Large intestine (tissue), 3 donors: Measurements from ENCODE around the gene STYXL2. TPM values are rescaled to one million over a fixed set of nuclear protein-coding genes. Genes with fewer than 3 reads are reported as not detected.

Experiments used
- DNase-seq, 2 donors: peaks; one replicate each; pipeline versions ENCODE4 v3.0.0 to v3.0.0-alpha.2; 2013
- H3K27ac ChIP-seq: one replicate; pipeline ENCODE4 v1.5.1; 2013; ENCODE audit warnings: low read length
- H3K27me3 ChIP-seq: 2 replicates; pipeline ENCODE4 v1.6.1; 2013; ENCODE audit warnings: low read length; ENCODE audit not compliant: control insufficient read depth, insufficient read depth
- H3K36me3 ChIP-seq: 2 replicates; pipeline ENCODE4 v1.6.1; 2013; ENCODE audit warnings: low read length; ENCODE audit not compliant: control insufficient read depth, insufficient read depth
- H3K4me1 ChIP-seq: one replicate; pipeline ENCODE4 v1.6.1; 2013; ENCODE audit warnings: low read length; ENCODE audit not compliant: control insufficient read depth, insufficient read depth
- H3K4me3 ChIP-seq: one replicate; pipeline ENCODE4 v1.5.1; 2013; ENCODE audit warnings: low read length
- H3K9me3 ChIP-seq: one replicate; pipeline ENCODE4 v1.6.1; 2013; ENCODE audit warnings: mild to moderate bottlenecking, low read depth, low read length, moderate library complexity; ENCODE audit not compliant: control insufficient read depth
- WGBS: methylation state at CpG from one replicate; pipeline ENCODE4 v1.1.5; 2013; ENCODE audit warnings: low lambda C conversion rate; ENCODE audit not compliant: insufficient coverage; 5-methylcytosine and 5-hydroxymethylcytosine counted together
- polyA plus RNA-seq: library from polyadenylated mRNA; unstranded; fragments of 120-200 nt; gene quantifications from one replicate; pipeline ENCODE4 v1.2.1, GENCODE V29; 2013

Gene STYXL2
- polyA plus RNA-seq, 1 donor = 0.40 TPM

DNA sequence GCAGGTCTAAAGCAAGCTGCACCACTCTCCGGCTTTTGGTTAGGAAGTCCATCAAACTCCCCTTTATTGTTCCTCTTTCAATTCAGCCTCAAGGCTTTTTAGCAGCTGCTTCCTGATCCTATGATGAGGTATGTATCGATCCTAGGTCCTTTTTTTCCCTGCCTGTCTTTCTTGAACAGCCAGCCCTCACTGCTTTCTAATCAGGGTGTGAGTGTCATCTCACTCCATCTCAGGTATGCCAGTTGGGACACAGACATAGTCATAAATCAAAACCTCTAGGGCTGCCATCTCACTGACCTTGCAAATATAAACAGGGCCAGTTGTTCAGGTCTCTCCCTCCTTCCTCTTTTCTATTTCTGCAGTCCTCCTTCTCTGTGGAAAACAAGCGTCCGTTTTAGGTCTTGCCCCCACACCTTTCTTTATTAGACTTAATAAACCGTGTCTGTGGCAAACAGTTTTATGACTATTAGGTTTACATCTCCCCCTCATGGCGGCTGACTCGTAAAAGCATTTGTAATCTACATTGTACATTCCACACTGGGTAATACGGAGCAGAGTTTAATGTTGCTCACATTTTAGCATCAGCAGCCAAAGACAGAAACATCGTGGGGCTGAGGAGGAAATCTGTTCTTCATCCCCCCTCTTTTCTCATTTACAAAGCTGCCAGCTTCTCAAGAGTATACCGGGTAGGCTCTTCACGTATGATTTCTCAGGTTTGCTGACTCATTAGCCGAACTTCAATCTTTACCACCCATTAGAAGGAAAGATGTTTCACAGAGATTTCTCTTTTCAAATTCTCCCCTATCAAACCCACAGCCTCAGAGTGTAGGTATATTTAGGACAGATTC lies 11.6 kb downstream of the STYXL2 start:
- Histone ChIP-seq H3K9me3 (peaks cover 5% of the 10 kb centered on the region), H3K4me3 (no peak overlapping the region), H3K4me1 (peaks cover 10% of the 10 kb centered on the region), H3K27me3 (no peaks in the 10 kb centered on the region), H3K27ac (no peak overlapping the region), H3K36me3 (no peaks in the 10 kb centered on the region)
- DNase-seq = peak in 1 of 2 donors; percentile 65
- WGBS = 40% methylated on average over 1 of the region's 12 CpGs

DNA sequence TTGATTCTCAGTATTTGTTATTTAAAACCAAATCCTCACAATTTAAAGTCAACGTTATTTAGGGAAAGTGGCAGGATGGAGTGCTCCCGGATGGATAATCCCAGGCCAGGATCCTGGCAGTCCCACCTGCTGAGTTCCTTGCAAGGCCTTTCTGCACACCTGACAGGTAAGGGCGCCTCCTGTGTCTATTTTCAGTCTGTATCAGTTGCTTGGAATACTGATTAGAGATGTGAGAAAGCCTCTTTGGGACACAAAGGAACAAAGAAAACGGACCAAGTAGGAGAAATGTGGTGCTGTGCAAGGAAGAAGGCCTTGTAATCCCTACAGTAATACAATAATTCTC lies 12.2 kb downstream of the STYXL2 start:
- Histone ChIP-seq H3K36me3 (no peaks in the 10 kb centered on the region), H3K9me3 (peaks cover 7% of the 10 kb centered on the region), H3K27ac (no peak overlapping the region), H3K4me3 (no peak overlapping the region), H3K27me3 (no peaks in the 10 kb centered on the region), H3K4me1 (peaks cover 10% of the 10 kb centered on the region)
- no peak for DNase-seq
- no CpG with 5 or more reads among the region's 4 CpGs for WGBS

DNA sequence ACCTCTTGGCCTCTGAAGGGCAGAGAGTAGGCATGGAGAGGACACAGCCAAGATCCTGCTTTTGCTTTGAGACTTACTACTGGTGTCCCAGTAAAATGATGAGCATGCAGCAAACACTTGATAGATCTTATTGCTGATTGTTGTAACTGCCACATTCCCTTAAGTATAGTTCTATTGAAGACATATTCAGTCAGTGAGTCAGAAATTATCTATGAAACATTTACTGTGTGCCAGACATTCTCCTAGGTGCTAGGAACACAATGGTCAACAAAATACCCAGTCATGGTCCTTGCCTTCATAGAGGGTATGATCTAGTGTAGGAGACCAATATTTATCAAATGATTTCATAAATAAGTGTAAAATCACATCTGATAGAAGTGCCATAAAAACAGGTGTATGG lies 13.6 kb downstream of the STYXL2 start:
- Histone ChIP-seq H3K4me1 (peaks cover 10% of the 10 kb centered on the region), H3K27ac (no peak overlapping the region), H3K4me3 (no peak overlapping the region), H3K36me3 (no peaks in the 10 kb centered on the region), H3K27me3 (no peaks in the 10 kb centered on the region), H3K9me3 (peaks cover 7% of the 10 kb centered on the region)
- no peak for DNase-seq

DNA sequence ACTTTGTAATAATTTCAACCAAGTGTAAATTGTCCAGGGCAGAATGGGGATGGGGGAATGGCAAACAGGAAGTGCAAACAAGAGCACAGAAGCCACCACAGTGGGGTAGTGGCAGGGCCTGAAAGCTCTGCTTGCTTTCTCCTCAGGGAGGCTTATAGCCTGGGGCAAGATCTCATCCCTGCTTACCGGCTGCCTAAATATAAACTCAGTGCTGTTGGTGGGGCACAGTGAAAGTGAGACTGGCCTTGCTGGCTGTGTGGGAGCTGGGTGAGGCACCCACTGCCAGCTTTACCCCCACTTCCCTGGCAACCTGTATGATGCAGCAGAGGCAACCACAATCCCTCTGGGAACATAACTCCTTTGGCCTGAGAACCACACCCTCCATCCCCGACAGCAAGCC lies 15.2 kb downstream of the STYXL2 start:
- Histone ChIP-seq H3K36me3 (no peaks in the 10 kb centered on the region), H3K4me3 (no peak overlapping the region), H3K4me1 (peaks cover 10% of the 10 kb centered on the region), H3K27me3 (no peaks in the 10 kb centered on the region), H3K27ac (no peak overlapping the region), H3K9me3 (peaks cover 7% of the 10 kb centered on the region)
- no peak for DNase-seq
- WGBS = no CpG with 5 or more reads among the region's 2 CpGs

DNA sequence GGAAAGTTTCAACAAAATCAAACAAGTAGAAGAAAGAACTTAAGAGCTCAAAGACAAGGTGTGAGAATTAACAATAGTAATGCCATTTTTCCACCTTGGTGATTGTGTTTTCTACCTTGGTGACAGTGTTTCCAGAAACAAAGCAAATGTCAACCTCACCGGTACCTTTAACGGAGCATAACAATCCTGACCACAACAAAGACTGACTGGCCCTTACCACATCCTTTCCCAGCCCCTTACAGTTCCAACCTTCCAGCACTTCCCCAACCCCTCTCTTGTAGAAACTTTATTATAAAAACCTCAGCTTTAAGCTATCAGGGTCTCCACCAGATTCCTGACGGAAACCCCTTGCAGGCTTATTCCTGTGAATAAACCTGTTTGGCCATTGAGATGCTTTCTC lies 16.7 kb downstream of the STYXL2 start:
- no peaks in the 10 kb centered on the region for H3K36me3 ChIP-seq
- no peaks in the 10 kb centered on the region for H3K27me3 ChIP-seq
- no peak for DNase-seq
- peaks cover 3% of the 10 kb centered on the region for H3K4me1 ChIP-seq
- peaks cover 7% of the 10 kb centered on the region for H3K9me3 ChIP-seq
- no peak overlapping the region for H3K27ac ChIP-seq
- H3K4me3 ChIP-seq = no peak overlapping the region
- 80% methylated on average over 1 of the region's 3 CpGs for WGBS

DNA sequence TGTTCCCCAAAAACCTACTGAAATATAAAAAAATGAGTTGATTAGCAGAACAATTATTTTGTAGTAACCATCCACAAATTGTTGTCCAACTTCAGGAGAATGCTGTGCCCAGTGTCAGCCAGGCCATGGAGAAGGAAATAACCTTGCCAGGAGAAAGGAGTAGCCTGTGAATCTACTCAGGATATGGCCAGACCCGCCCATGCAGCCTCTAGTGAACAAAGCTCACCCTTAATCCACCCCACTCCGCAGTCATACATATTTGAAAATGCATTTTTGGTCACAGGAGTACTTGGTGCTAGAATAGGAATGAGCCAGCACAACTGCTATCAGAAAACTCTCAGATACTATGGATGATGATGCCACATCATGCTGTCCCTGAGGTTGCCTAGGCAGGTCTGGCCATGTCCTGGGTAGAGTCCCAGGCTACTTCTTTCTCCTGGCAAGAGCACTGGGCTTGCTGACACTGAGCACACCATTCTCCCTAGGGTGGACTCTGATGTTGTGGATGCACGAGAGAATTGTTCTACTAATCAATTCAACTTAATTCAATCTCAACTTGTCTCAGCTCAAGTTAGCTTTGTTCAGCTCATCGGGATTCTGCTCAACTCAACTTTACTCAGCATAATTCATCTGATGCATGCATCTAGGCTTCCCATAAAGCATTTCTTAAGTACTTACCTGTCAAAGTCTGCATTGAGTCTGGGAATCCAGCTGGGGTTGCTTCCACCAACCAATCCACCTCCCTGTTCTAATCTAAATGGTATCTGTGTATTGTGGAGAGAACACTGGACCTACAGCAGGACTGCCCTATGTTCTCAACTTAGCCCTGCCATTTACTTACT lies 18.2 kb downstream of the STYXL2 start:
- Histone ChIP-seq H3K4me3 (no peak overlapping the region), H3K27ac (no peak overlapping the region), H3K9me3 (peaks cover 7% of the 10 kb centered on the region), H3K27me3 (no peaks in the 10 kb centered on the region), H3K4me1 (no peaks in the 10 kb centered on the region), H3K36me3 (no peaks in the 10 kb centered on the region)
- no peak for DNase-seq
- WGBS = 100% methylated on average over 1 of the region's 4 CpGs

DNA sequence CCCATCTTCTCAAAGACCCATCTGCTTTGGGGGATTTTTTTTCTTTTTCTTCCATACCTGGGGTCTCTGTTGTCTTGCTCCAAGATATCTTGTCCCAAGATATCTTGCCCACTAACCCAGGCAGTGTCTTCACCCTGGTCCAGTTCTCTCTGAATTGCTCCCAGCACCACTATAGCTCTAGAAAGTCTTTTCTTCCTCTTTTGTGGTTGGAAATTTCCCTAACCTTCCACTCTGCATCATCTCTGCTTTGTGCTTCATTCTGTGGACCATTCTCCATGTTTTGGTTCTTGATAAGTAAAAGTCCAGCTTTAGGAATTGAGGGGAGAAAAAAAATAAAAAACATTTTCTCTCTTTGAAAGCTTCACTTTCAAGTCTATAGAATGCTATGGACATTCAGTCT lies 20.9 kb downstream of the STYXL2 start:
- Histone ChIP-seq H3K4me1 (no peaks in the 10 kb centered on the region), H3K36me3 (no peaks in the 10 kb centered on the region), H3K9me3 (peaks cover 7% of the 10 kb centered on the region), H3K27me3 (no peaks in the 10 kb centered on the region), H3K4me3 (no peak overlapping the region), H3K27ac (no peak overlapping the region)
- DNase-seq = no peak

DNA sequence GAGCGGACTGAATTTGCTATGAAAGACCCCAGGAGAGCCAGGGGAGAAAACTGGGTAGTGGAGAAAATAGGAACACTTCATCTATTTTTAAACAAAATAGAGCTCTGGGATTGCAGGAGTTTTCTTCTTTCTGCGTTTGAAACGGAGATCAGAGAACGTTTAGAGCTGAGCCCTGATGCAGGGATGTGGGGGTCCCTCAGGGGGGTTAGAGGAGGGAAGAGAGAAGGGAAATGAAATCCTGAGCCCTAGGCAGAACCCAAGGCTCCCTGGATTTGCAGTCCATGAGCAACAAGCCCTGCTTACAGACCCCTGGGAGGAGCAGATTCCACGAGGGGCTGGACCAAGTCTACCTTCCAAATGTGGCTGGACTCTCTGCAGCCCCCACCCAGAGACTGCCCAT lies 21.8 kb downstream of the STYXL2 start:
- Histone ChIP-seq H3K27me3 (no peaks in the 10 kb centered on the region), H3K4me1 (no peaks in the 10 kb centered on the region), H3K9me3 (peaks cover under 1% of the 10 kb centered on the region), H3K36me3 (no peaks in the 10 kb centered on the region), H3K4me3 (no peak overlapping the region), H3K27ac (no peak overlapping the region)
- no CpG with 5 or more reads among the region's 5 CpGs for WGBS
- no peak for DNase-seq

DNA sequence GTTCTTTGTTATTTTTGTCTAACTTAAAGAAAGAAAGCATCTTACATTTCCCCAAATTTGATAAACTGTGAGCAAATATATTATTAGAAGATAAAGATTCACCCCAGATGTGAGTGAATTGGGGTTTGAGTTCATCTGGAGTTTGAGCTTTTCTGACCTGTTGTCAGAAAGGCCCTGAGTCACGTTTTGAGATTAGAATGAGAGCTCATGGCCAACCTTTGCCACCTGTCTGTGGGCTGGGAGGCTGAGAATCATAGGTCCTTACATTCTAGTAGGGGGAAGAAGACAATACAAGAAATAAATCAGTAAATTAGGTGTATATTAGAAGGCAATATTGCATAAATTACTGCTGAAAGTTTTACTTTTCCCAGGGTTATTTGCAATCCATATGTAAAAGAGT lies 22.3 kb downstream of the STYXL2 start:
- Histone ChIP-seq H3K9me3 (no peaks in the 10 kb centered on the region), H3K27me3 (no peaks in the 10 kb centered on the region), H3K27ac (no peak overlapping the region), H3K4me3 (no peak overlapping the region), H3K36me3 (no peaks in the 10 kb centered on the region), H3K4me1 (peaks cover 4% of the 10 kb centered on the region)
- peak; percentile 42 to 70 for DNase-seq
- WGBS = no CpG with 5 or more reads among the region's 1 CpG

DNA sequence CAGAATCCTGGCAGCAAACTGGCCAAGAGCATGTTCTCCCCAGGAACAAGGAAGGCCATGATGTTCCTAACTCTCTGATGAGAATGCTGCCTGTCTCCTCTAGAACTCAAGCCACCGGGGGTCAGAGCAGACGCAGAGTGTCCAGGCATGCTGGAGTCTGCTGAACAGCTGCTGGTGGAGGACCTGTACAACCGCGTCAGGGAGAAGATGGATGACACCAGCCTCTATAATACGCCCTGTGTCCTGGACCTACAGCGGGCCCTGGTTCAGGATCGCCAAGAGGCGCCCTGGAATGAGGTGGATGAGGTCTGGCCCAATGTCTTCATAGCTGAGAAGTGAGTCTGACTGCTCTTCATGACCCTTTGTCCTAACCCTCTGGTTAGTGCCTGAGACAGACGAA lies 23.4 kb downstream of the STYXL2 start:
- no peak overlapping the region for H3K4me3 ChIP-seq
- DNase-seq = no peak
- no CpG with 5 or more reads among the region's 9 CpGs for WGBS

More for the DNA sequence above, 23.4 kb downstream of the STYXL2 start:
- Histone ChIP-seq H3K27me3 (no peaks in the 10 kb centered on the region), H3K9me3 (no peaks in the 10 kb centered on the region), H3K36me3 (no peaks in the 10 kb centered on the region), H3K27ac (no peak overlapping the region), H3K4me1 (peaks cover 5% of the 10 kb centered on the region)
